Effector memory CD8-positive, alpha-beta T cell (primary cell): Measurements from ENCODE around the gene NUP210L.

Experiments
- ATAC-seq: fragments of 150-1000 bp; cut with Tn5 transposase; replicated peaks from 2 replicates; pipeline ENCODE4 v1.10.0; 2021; ENCODE audit warnings: mild to moderate bottlenecking, moderate library complexity
- DNase-seq, 3 experiments: peaks; one replicate each; pipeline ENCODE4 v3.0.0; 2021
- H3K27ac Mint-ChIP-seq, 2 donors: one replicate each; pipeline ENCODE4 v1.8.0; 2022; ENCODE audit warnings: mild to moderate bottlenecking in 2 of 2, mixed read lengths in 2 of 2, moderate library complexity in 2 of 2
- H3K27me3 Mint-ChIP-seq, 2 donors: one replicate each; pipeline ENCODE4 v1.8.0; 2022; ENCODE audit warnings: mixed read lengths in 2 of 2
- H3K36me3 Mint-ChIP-seq: one replicate; pipeline ENCODE4 v1.8.0; 2022; ENCODE audit warnings: mild to moderate bottlenecking, moderate library complexity, mixed read lengths; ENCODE audit not compliant: insufficient read depth
- H3K4me1 Mint-ChIP-seq, 2 donors: one replicate each; pipeline ENCODE4 v1.8.0; 2022; ENCODE audit warnings: low read depth in 2 of 2, mixed read lengths in 2 of 2
- H3K4me3 Mint-ChIP-seq, 2 donors: one replicate each; pipeline ENCODE4 v1.8.0; 2022; ENCODE audit warnings: mild to moderate bottlenecking in 2 of 2, mixed read lengths in 2 of 2, moderate library complexity in 2 of 2
- H3K9me3 Mint-ChIP-seq, 2 donors: one replicate each; pipeline ENCODE4 v1.8.0; 2022; ENCODE audit warnings: mixed read lengths in 2 of 2

Gene NUP210L

DNA sequence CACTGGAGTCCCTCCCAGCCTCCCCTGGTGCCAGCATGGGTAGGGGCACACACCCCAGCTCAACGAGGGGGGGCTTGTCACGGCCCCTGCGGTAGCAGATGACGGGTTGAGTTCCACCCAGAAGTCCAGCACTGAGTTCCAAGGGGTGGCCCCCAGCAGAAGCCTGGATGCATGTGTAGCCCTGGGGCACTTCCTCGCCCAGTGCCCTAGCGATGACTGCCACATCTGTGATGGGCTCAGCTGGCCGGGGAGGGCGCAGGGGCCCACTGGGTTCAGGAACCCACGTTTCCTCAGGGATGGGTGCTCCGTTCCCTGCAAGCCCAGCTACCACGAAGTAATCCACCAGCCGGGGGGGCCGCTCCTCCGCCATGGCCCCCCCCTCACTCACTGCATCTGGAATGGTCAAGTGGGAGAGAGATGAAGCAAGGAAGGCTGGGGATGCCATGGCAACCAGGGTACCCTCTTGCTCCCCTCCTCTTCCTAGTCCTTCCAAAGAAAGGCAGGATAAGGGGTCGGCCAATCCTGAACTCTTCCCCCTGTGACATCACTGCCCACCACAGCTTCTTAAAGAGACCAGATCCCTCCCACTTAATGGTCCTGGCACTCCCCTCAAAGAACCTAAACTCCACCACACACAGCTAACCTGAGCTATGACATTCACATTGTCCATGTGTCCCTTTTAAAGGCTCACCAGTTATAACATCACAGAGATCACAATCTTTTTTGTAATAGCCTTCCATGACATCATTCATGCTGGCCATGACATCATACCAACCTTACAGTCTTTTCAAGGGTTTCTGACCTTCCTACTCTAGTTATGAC, 210.7 kb downstream of the NUP210L start:
- peaks cover 65% of the 10 kb centered on the region for H3K36me3 Mint-ChIP-seq
- no peaks in the 10 kb centered on the region for H3K27me3 Mint-ChIP-seq
- no peaks in the 10 kb centered on the region for H3K9me3 Mint-ChIP-seq
- DNase-seq, result peak in 1 of 3 experiments; percentile 23
- peak overlapping the region; percentile 93 to 94 for H3K4me3 Mint-ChIP-seq
- peak overlapping the region; percentile 96 to 97 for H3K27ac Mint-ChIP-seq
- no peak for ATAC-seq
- peaks cover 55% of the 10 kb centered on the region in 2 donors for H3K4me1 Mint-ChIP-seq

DNA sequence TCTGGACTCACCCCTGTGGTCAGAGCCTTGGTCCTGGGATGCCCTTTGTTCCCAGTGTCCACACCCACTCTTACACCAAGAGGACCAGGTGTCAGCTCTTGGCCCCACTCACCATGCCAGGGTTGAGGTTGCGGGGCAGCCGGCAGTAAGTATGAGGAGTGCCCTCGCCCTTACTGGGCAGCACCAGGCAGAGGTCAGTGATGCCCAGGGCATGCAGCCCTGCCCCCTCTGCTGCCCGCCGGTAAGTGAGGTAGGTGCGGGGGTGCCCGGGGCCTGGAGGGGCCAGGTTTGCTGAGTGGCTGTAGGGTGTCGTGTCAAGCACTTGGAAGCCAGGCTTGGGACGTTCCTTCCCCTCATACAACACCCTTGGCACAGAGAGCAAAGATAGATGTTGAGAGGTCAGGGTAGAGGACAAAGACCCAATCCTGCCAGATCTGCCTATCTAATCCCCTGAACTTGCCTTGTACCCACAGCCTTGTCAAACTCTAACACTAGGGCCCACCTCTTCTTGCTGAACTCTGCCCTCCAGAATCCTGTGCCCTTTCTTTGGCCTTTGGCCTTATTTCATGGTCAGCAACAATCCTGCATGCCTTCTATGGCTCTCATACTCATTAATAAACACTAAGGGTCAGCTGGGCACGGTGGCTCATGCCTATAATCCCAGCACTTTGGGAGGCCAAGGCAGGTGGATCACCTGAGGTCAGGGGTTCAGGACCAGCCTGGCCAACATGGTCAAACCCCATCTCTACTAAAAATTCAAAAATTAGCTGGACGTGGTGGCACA, 211.9 kb downstream of the NUP210L start:
- H3K27me3 Mint-ChIP-seq, result no peaks in the 10 kb centered on the region
- H3K27ac Mint-ChIP-seq, result peak overlapping the region; percentile 84 to 96
- H3K4me1 Mint-ChIP-seq, result peaks cover 54 to 57% of the 10 kb centered on the region in 2 donors
- no peaks in the 10 kb centered on the region for H3K9me3 Mint-ChIP-seq
- DNase-seq (no peak), ATAC-seq (no peak)
- peak overlapping the region; percentile 93 to 94 for H3K4me3 Mint-ChIP-seq
- peaks cover 66% of the 10 kb centered on the region for H3K36me3 Mint-ChIP-seq
